Iris pigment epithelial cell (primary cell): Measurements from ENCODE around the gene ZNF275.
"Not testable (repeated sequence)": the region's sequence is repeated elsewhere in the genome, so short reads cannot be mapped to it uniquely, and the experiment has no call there.

Source experiments
- DNase-seq: peaks from one replicate; pipeline ENCODE4 v3.0.0-alpha.2; 2011; ENCODE audit warnings: low read depth

ZNF275 gene

DNA sequence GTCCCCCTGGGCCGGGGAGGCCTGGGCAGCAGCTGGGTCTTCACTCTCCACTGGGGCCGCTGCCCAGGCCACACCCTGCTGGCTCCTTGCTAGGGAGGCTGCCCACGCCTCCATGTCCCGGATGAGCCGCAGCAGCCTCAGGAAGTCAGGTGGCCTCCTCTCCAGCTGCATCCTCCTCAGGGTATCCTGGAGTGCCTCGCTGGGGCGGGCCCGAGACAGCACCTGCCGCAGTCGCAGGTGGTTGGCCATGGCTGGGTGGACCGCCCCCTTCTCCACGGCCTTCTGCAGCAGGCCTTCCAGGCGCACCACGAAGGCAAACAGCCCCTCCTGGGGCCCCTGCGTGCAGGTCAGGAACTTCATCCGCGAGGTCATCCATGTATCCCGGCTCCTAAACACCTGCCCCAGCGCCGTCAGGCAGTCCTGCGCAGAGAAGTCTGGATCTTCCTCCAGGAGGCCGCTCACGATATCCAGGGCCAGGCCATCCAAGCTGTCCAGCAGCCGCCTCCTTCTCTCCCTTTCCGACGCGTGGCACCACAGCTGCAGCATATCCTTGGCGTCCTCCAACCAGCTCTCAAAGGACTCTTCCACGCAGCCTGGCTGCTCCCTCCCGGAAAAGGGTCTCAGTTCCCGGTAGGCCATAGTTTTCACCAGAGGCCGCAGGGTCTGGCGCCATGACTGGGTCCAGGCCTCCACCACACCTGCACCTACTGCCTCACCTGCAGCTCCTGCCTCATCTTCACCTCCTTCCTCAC, 14.5 kb upstream of the ZNF275 start:
- DNase-seq = no peak

DNA sequence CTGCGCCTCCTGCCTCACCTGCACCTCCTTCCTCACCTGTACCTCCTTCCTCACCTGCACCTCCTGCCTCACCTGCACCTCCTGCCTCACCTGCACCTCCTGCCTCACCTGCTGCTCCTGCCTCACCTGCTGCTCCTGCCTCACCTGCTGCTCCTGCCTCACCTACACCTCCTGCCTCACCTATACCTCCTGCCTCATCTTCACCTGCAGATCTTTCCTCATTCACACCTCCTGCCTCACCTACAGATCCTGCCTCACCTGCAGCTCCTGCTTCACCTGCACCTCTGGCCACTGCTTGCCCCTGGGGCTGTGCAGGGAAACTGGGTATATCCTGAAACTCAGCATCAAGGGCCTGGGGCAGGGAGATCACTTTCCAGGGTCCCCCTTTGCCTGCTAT, 13.9 kb upstream of the ZNF275 start:
- not testable (repeated sequence) for DNase-seq

DNA sequence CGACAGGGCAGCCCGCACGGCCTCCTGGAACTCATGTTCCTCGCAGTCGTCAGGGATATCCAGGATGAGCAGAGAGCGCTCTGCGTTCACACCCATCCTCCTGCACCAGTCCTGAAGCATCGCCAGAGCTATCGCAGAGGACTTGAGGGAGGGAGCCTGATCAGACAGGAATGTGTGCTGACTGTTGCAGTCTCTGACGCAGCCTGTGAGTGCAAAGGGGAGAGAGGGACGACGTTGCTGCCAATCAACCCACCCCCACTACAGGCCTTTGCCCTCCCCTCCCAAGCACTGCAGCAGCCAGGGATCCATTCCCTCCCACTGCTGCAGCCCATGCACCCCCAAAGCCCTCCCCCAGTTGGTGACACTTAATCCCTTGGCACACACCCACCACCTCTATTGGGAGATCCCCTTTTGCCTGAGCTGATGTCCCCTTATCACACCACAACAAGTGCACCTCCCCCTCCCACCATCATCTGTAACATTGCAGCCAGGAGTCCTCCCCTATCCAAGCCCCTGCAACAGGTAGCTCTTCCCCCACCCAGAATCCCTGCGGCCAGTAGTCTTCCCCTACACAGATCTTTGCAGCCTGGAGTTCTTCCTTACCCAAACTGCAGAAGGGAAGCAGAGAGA, 13.3 kb upstream of the ZNF275 start:
- peak; percentile 5 for DNase-seq

DNA sequence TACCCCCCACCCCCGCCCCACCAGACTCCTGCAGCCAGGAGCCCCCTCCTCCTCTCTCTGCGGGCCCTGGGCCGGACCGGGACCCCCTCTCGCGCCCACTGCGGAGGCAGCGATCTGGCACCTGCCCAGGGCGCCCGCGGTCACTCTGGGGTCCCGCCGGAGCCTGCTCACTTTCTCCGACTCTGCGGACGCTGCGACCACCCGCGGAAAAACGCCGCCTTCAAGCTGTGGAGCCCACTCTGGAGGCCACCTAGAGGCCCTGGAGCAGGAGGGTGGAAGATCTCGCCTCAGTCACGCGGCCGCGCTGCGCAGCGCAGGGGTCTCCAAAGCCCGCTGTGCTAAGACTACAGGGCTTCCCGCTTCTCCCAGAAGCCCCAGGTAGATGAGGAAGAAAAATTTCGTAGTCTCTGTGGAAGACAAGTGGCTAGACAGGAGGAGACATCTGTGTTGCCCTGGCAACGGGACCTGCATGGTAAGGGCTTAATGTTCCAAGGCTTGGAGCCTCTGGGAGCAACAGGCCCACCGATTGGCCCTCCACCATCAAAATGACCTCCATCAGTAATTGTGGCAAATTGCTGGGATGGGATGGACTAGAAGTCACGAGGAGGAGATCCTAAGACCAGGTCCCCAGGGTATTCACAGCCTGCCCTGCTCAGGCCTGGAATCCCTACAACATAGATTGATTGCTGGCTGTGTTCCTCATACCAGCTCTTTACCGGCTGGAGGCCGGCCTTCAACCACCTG, 12.4 kb upstream of the ZNF275 start, which contains the start of gene PNMA6F:
Gene PNMA6F (minus strand): TSS at position 387 of the 744 bp plus-strand sequence. CDS start 1,093 bp downstream, outside the sequence.
- DNase-seq = no peak

DNA sequence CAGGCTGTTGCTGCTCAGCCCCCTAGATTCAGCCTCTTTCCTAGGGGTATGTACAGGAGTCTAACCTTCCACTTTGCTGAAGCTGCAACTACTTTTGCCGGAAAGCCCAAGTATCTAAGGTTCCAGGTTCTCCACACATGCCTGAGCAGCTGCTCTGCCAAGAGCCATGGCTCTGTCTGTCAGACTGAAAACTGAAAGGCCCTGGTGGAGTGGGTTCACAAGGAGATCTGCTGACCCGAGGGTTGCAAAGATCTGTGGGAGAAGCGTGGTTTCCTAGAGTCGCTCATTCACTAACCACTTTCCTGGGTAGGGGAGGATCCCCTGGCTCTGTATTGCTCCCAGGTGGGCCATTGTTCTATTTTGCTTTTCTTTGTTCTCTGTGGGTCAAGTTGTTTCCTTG, 6.4 kb upstream of the ZNF275 start:
- no peak for DNase-seq

DNA sequence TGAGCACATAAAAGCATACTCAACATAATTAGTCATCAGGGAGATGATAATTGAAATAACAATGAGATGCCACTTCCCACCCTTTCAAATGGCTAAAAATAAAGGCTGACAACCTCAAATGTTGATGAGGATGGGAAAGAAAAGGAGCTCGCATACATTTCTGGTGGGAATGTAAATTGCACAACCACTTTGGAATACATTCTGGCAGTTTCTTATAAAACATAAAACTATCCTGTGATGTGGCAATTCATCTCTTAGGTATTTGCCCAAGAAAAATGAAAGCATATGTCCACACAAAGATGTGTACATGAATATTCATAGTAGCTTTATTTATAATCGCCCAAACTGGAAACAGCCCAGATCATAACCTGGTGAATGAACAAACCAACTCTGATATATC, 687 bp upstream of the ZNF275 start:
- peak; percentile 63 for DNase-seq

DNA sequence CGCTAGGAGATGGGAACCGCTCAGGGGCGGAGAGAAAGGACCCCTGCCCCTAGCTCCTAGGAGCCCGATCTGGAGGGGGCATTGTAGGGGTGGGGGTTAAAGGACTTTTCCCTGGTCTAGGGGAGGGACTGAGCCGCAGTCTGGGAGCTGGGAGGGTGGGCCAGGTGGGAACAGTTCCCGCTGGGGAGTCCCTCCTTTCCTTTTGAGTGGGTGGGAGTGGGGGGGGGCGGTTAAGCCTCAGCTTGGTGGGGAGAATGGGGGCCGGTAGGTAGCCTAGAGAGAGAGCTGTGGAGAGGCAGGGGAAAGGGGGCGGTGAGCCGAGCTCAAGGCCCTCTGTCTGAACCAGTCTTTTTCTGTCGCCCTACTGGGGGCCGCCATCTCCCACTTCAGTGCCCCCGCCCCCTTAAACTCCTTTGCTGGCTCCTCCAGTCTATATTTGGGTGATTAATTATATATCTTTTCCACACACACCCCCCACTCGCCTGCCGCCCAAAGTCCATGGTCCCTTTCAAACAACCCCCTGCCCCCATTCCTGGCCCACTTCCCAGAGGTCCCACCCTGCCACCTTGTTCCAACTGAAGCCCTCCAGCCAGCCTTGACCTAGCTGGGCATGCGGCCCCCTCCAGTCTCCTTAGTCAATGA, 822 bp downstream of the ZNF275 start:
- DNase-seq = no peak

DNA sequence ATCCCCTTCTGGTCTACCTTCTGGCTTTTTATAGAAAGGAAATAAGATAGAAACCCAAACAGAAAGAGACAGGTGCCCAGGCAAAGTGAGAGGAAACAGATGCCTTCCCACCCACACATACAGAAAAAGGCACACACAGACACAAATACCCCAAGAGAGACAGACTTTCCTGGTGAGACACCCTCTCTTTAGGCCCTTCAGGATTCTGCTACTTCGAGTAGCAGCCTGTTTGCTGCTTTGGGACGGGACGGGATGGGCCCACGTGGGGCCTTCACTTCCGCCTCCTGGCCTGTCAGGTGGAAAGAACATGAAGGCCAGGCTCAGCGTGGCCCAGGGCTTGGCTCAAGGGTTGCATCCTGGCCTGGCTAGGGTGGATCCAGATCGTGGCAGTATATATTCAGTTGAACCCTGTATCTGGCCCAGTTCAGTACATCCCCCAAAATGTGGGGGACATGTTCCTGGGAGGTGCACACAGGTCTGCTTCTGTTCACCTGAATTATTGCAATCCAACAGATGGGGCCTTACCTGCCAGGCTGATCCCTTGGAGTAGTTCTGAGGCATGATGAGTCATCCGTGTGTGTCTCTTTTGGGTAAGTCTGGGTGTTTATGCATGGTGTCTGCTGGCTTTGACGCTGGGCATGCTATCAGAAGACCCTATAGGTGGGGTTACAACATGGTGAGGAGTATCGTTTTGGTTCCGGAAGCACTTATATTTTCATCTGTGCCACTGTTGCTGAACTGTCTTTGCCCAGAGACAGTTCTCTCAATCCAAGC, 2.4 kb downstream of the ZNF275 start:
- DNase-seq = no peak

DNA sequence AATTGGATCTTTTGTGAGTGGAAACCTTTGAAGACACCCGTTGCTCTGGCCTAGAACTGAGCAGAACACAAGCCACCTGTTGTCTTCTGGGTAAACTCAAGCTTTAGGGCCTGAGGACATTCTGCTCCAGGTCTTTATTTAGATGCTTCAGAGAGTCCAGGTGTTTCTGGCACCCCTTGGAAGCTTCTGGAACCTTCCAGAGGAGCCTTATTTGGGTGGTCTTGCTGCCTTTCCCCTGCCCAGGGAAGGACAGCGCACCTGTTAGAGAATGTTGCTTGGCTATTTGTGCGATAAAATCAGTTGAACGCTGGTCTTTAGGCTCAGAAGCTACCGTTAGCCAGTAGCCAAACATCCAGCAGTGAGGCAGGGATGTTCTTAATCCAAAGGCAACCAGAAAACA, 3.0 kb downstream of the ZNF275 start:
- DNase-seq = no peak

DNA sequence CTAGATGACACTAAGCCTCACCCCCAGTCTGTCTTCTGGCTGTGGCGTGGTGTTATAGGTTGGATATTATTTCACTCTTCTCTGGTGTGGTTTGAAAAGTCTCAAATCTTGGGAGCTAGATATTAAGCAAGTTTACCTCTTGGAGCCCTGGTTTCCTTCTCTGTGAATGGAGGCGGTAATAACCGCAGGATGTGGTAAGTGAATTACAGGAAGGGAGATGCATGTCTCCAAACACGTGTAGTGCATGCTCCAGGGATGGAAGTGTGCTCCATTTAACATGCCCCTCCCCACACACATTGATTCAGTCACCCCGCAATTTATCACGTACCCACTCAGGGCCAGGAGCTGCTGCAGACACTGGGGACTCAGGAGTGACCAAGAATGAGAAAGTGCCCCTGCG, 4.9 kb downstream of the ZNF275 start:
- no peak for DNase-seq

DNA sequence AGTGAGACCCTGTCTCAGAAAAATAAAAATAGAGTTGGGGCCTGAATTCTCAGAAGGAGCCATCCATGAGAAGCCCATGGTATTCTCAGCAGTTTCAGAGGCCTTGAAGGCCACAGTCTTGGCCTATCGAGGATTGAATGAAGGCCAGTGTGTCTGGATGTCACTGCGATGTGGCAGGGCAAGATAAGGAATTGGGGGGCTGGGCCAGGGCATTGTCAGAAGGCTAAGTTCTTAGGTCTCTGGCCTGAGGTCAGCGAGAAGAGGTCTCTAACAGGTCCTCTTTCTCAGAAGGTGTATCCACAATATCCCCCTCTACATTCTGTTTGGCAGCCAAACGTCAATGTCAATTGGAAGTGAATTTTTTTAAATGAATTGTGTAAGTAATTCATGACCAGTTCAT, 5.7 kb downstream of the ZNF275 start:
- DNase-seq = no peak

DNA sequence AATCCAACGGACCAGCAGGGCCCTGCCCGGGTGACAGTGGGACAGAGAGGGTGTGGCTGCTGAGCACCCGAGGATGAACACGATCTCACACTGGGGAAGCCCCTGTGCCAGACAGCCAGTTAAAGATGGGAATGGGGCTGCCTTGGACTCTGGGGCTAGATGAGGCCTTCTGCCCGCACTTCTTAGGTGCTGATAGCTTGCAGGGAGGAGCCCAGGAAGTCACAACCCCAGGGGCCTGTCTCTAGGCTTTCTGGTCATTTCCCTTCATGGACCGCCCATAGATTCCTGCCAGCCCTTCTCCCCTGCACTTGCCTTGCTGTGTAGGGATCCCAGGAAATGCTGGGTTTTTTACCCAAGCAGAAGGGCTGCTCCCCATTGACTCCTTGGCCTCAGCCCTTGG, 6.2 kb downstream of the ZNF275 start:
- no peak for DNase-seq

DNA sequence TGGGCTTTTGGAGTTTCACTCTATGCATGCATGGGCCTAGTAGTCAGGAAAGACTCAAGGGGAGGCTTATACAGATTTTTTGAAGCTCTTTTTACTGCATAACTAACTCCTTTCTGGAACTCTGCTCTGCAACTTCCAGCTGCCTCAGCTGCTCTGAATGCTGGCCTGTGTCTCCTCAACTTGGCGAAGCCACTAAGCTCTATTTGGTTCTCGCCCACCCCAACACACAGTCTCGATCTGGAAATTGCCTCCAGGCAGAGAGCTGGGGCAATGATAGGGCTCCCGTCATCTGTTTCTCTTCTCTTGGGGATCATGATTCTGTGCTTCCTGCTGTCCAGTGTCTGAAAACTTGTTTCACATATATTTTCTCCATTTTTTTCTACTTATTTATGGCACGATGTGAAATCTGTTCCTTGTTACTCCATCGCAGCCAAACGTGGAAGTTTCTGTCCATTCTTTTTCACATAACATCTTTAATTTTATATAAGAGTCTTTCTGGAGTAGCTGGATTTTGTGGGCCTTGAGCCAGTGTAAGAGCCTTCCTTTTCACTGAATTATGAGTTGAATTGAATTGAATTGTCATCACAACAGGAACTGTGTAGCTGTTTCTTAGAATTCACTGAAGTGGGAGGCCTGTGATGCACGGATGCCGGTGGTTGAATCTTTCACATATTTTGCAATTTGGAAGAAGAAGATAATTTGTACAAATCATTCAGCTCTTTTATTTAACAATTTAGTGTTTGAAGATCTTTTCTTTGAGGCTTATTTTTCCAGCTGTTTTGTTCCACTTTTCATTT, 9.0 kb downstream of the ZNF275 start:
- no peak for DNase-seq

DNA sequence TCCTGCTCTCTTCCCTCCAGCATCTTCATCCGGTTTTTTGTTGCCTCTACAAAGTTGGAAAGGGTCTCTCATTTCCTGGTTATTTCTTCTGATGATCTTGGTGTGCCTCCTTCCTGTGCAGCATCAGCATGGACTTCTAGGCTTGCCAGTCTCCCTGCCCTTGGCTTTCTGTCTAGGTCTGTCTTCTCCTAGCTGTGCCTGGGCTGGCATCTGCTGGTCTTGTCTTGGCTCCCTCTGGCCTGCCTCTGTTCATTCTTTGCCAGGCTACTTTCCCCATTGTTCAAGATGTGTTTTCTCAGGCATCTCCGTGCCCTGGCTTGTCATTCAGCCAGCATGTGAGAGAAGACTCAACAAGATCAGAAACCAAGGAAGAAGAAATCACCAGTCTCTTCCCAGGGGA, 9.7 kb downstream of the ZNF275 start:
- no peak for DNase-seq

DNA sequence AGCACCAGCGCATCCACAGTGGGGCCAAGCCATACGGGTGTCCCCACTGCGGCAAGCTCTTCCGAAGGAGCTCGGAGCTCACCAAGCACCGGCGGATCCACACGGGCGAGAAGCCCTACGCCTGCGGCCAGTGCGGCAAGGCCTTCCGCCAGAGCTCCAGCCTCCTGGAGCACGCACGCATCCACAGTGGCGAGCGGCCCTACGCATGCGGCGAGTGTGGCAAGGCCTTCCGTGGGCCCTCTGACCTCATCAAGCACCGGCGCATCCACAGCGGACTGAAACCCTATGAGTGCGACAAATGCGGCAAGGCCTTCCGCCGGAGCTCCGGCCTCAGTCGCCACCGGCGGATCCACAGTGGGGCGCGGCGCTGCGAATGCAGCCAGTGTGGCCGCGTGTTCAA, 13.6 kb downstream of the ZNF275 start:
- no peak for DNase-seq

DNA sequence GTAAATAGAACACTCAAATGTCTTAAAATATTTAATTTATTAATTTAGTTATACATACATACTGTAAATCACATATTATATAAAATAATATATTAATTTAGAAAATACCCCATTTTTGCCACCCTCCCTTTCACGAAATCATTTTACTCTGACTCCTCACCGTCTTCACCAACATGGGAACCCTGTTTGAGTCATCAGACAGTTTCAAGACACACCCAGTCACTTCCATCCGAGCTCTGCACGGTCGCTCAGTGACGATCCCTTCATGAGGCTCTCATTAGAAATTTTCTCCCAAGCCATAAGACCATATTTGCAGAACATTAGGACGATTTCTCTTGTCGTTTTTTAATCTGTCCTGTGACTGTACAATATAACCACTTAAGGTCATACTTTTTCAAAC, 14.5 kb downstream of the ZNF275 start:
- DNase-seq = no peak

DNA sequence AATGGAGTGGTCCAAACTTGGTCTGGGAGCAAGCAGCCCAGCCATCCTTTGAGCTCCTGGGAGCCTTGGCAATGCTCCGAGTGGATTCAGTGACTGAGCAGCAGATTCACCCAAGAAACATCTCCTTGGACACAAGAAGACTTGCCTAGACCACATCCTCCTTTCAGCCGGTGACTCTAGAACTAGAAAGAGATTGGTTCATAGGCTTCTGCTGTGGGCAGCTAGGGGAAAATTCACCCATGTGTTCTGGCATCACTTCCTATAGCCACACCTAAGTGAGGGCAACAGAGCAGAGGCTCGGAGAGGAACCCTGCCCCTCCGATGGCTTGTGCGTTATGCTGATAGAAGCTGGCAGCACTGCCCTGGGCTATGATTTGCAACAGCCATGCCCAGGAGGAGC, 16.0 kb downstream of the ZNF275 start:
- no peak for DNase-seq

DNA sequence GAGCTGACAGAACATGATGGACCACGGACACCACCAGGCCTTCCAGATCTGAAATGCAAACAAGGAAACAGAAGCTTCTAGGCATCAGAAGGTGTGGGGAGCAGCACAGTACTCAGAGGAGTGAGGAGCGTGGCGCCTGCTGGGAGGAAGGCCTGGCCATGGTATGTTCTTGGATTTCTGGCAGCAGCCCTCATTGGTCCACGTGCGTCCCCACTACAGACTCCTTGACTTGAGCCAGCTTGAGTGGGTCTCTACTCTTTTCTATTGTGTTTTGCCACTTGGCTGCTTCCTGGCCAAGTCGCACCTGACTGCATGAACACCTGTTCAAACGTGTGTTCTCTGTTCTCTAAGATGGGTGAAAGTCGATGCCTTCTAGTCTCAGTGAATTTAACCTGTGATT, 18.0 kb downstream of the ZNF275 start:
- no peak for DNase-seq

DNA sequence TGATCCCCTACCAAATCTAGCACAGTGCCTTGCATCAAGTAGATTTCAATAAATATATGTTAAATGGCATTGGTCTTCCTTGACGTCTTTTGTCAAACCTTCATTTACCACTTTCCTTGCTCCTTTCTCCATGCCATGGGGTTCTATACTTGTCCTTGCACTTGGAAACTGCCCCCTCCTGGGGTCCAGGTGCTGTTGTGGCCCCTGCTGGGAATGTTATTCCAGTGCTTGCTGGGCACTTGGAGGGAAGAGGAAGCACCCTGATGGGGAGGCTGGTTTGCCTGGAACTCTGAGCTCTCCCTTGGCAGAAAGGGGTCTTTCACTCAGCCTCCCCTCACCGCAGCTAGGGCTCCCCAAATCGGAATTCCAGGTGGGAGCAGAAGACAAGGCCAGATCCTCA, 18.9 kb downstream of the ZNF275 start:
- no peak for DNase-seq

DNA sequence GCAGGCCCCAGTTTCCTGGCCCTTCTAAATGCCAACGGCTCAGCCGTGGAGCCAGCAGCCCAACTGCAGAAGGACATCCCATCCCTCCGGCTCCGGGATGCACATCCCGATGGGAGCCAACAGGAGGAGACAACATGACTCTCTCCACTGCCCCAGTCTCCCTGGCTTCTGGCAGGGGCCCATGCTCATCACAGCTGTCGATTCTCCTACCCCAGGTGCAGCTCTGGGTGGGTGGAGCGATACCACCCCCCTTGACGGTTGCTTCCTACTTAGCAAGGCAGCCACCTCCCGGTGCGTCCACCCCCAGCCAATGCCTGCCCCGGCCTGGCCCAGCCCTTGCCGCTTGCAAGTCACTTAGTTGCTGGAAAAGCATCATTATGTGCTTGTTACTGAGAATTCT, 19.5 kb downstream of the ZNF275 start:
- no peak for DNase-seq

DNA sequence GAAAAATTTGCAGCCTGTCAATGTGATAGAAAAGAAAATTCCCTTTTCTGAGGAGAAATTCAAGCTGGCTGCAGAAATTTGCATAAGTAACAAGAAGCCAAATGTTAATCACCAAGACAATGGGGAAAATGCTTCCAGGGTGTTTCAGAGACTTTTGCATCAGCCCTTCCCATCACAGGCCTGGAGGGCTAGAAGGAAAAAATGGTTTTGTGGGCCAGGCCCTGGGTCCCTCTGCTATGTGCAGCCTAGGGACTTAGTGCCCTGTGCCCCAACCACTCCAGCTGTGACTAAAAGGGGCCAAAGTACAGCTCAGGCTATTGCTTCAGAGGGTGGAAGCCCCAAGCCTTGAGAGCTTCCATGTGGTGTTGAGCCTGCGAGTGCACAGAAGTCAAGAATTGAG, 23.9 kb downstream of the ZNF275 start:
- no peak for DNase-seq
